ENCODE measurements around the gene CTIF. TPM values are rescaled to one million over a fixed set of nuclear protein-coding genes. Genes with fewer than 3 reads are reported as not detected.

The CTIF gene
- total RNA-seq, 1 experiment from 2014 or later, result 20.6 TPM

DNA sequence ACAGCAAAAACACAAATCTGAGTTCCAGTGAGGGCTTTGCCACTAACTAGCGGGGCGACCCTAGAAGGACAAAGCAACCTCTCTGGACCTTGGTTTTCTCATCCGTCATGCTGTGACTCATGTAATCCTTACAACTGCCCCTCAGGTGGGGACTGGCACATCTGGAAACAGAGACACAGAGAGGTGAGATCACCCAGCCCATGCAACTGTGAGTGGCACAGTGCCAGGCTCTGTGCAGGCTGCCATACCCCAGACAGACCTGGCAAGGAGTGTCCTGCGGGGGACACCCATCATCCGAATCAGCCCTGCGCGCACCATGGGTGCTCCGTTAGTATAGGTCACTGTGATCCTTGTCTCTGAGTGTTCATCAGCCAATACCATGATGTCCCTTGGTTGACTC is 213.6 kb downstream of the CTIF start:
- Histone ChIP-seq H3K4me3 (no peak overlapping the region), H3K27me3 (no peaks in the 10 kb centered on the region), H3K36me3 (no peaks in the 10 kb centered on the region), H3K9me3 (no peaks in the 10 kb centered on the region)
- no peak for DNase-seq

DNA sequence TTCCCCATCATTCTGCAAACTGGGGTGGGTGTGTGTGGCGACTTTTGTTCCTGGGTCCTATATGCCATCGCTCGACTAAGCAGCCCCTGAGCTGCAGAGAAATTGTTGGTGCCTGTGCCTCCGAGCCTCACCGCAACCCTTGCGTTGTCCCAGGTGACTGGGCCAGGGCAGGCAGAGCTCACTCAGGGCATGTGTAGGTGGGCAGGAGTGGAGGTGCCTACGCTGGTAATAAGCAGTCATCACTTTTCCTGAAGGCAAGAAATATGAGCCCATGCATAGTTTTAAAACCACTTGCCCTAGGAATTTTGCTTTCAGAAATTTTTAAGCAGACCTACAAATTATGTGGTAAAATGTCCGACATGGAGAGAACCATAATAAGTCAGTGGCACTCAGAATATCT is 214.1 kb downstream of the CTIF start:
- Histone ChIP-seq H3K4me3 (no peak overlapping the region), H3K36me3 (no peaks in the 10 kb centered on the region; the same call in 1 of the 2 replicates), H3K27me3 (no peaks in the 10 kb centered on the region), H3K9me3 (no peaks in the 10 kb centered on the region)
- no peak for DNase-seq

DNA sequence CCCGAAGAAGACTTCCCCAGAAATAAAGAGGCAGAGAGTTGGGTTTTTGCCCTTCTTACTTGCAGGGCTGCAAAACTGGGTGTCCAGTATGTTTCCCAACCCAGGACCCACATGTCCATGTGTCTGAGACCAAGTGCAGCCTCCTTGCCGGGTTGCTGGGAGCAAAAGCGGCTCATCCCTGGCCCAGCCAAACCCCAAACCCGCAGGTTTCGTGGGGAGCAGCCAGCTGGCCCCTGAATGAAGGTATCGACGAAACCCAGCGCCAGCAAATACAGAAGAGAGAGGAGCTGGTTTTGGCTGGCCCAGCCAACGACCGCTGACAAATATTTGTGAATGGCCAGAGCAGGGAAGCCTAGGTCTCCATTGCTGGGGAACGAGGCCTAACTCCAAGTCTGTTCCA is 214.9 kb downstream of the CTIF start:
- Histone ChIP-seq H3K9me3 (no peaks in the 10 kb centered on the region), H3K36me3 (no peaks in the 10 kb centered on the region; the same call in 1 of the 2 replicates), H3K4me3 (no peak overlapping the region), H3K27me3 (no peaks in the 10 kb centered on the region)
- DNase-seq, result no peak

DNA sequence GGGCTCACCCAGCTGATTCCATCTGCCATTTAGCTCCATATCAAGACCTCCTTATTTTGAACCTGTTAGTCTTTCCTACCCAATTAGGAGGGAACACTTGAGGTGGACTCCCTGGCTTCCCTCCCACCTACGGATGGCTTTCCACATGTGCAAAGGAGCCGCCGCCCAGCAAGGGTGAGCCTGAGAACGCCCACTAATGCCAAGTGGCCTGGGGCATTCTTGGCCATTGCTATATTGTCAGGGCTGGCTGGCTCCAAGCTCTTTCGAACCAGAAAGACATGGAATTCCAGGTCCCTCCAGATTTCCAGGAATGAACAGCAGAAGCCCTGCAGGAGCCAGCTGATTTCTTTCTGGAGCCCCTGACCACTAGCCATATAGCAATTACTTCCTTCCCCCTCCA is 215.7 kb downstream of the CTIF start:
- no peaks in the 10 kb centered on the region; the same call in 1 of the 2 replicates for H3K36me3 ChIP-seq
- DNase-seq, result no peak
- no peaks in the 10 kb centered on the region for H3K9me3 ChIP-seq
- no peaks in the 10 kb centered on the region for H3K27me3 ChIP-seq
- H3K4me3 ChIP-seq, result no peak overlapping the region

DNA sequence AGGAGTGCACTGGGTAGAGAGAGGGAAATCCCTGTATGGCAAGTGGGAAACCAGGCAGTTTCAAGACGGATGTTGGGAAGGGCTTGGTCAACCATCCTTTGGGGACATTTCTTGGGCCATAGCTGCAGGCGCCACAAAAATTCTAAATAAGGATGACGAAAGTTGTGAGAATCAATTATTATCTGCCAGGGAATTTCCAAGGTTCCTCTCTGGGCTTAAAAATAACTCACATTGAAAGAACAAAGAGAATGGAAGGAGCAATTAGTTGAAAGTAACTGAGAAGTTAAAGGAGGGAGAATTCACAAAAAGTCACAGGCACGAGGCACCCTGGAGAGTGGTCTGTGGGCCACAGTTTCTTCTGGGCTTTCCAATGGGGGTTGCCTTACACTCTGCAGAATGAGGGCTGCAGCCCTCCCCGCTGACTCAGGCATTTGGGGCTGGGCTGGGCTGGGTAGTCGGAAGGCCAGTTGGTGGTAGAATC is 216.2 kb downstream of the CTIF start:
- no peak for DNase-seq
- Histone ChIP-seq H3K27me3 (no peaks in the 10 kb centered on the region), H3K4me3 (no peak overlapping the region), H3K36me3 (no peaks in the 10 kb centered on the region; the same call in 1 of the 2 replicates), H3K9me3 (no peaks in the 10 kb centered on the region)

DNA sequence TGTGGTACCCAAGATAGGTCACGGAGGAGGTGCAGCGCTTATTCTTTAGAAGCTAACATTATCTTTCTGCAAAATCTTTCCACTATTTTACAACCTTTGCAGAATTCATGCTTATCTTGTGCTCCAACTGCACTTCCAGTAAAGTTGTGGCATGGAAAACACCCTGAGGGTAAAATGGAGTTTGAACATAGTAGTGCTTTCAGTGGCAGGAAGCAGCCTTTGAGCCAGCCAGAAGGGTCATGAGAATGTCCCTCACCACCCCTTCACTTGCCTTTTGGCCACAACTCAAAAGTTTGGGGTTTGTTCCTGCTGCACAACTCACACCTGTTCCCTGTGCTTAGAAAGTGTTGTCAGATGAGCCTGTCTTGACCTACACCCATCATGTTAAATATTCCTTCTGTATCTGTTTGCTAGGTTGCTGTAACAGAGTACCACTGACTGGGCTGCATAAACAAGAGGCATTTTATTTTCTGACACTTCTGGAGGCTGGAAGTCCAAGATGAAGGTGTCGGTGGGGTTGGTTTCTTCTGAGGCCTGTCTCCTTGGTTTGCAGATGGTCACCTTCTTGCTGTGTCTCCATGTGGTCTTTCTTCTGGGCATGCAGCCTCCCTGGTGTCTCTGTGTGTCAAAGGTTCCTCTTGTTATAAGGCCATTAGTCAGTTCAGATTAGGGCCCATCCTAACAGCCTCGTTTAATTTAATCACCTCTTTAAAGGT is 217.8 kb downstream of the CTIF start:
- Histone ChIP-seq H3K9me3 (no peaks in the 10 kb centered on the region), H3K4me3 (no peak overlapping the region), H3K27me3 (no peaks in the 10 kb centered on the region), H3K36me3 (peaks cover 2% of the 10 kb centered on the region; the same call in 1 of the 2 replicates)
- DNase-seq, result no peak

DNA sequence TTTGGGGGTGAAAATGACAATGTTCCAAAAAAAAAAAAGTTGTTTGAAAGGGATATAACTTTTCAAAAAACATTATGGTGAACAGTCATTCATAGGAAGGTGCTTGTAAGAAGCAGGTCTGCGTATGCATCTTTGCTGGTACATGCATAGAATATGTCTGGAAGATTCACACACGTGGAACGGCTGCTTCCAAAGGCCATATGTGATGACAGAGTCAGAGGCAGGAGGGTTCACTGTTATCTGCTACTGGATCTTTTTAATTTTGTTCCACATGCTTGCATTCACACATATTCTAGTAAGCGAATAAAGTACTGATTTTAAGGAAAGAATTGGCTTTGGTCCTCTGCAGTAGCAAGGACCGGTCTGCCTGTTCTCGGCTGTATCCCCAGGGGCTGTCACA is 218.5 kb downstream of the CTIF start:
- Histone ChIP-seq H3K9me3 (no peaks in the 10 kb centered on the region), H3K36me3 (peaks cover 3% of the 10 kb centered on the region; the same call in 1 of the 2 replicates), H3K4me3 (no peak overlapping the region), H3K27me3 (no peaks in the 10 kb centered on the region)
- no peak for DNase-seq

DNA sequence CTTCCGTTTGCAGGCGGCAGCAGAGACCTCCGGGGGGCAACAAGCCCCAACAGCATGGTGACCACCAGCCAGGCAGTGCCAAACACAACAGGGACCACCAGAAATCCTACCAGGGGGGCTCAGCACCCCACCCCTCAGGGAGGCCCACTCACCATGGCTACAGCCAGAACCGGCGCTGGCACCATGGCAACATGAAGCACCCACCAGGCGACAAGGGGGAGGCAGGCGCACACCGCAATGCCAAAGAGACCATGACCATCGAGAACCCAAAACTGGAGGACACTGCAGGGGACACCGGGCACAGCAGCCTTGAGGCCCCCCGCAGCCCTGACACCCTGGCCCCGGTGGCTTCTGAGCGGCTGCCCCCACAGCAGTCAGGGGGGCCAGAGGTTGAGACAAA is 219.1 kb downstream of the CTIF start:
- no peaks in the 10 kb centered on the region for H3K27me3 ChIP-seq
- H3K36me3 ChIP-seq, result peaks cover 3% of the 10 kb centered on the region; the same call in 1 of the 2 replicates
- no peaks in the 10 kb centered on the region for H3K9me3 ChIP-seq
- DNase-seq, result no peak
- no peak overlapping the region for H3K4me3 ChIP-seq

DNA sequence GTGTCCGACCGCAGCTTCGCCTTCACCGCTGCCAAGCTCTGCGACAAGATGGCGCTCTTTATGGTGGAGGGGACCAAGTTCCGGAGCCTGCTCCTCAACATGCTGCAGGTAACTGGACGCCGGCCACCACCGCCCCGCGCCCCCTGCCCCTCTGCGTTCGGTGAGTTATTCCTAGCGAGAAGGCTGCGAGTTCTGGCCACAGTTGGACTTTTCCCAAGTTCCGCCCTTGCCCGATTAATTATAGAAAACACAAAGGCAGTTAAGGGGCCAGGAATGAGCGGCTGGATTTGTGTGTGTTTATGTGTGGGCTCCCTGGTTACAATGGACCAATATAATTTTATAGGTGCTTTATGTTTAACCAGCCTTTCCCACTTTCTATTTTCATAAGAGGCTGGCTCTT is 222.8 kb downstream of the CTIF start:
- H3K9me3 ChIP-seq, result no peaks in the 10 kb centered on the region
- no peak for DNase-seq
- H3K4me3 ChIP-seq, result no peak overlapping the region
- H3K36me3 ChIP-seq, result peaks cover 3% of the 10 kb centered on the region
- H3K27me3 ChIP-seq, result no peaks in the 10 kb centered on the region

DNA sequence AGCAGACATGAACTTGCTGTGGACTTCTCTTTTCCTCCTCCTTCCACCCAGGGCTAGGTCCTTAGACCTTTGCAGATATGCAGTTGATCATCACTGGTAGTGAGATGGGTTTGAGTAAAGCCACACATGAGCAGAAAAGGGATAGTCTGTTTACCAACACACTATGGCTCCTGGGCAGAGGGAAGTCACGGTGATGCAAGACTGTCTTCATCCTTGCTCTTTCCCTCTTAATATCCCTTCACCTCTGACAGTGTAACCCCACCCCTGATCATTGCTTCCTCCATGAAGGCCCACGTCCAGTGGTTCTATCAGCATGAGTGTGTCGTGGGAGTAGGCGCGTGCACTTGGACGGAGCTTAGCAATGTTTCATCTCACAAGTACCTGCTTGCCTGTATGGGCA is 223.2 kb downstream of the CTIF start:
- peaks cover 3% of the 10 kb centered on the region for H3K36me3 ChIP-seq
- H3K27me3 ChIP-seq, result no peaks in the 10 kb centered on the region
- DNase-seq, result no peak
- no peaks in the 10 kb centered on the region for H3K9me3 ChIP-seq
- no peak overlapping the region for H3K4me3 ChIP-seq

DNA sequence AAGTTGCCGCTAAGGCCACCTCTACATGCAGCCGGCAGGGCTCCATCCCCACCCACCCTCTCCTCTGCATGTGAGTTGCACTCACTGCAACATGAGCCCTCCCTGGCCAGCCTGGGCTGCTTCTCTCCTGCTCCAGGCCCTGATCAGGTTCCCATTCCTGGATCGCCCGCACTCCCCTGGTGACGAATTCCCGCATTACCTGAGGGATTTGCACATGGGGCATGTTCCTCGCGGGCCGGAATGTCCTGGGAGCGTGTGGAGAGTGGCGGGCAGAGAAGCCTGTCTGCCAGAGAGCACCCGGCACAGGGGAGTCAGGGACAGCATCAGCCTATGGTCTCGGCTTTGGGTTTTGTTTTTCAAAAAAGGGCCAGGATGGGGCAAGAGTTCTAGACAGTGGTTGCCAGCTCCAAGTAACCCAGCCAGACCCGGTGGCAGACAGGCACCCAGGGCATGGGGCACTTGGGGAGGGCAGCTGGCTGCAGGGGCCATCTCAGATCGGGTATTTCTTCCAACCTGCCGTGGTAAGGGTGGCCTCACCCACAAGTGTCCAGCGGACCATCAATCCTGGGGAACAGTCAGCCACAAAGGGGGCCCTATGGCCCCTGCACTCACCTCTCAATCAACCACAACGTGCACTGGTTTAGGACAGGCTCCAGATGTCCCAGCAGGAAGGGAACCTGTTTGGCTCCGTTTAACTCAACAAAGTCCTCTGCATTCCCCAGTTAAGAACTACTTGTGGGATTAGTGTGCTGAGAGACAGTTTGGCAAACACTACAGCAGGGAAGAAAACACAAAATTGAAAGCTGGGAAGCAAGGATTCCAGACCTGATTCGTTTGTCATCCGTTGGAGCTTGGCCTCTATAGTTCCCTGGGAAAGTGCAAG is 224.2 kb downstream of the CTIF start:
- DNase-seq, result no peak
- no peaks in the 10 kb centered on the region for H3K27me3 ChIP-seq
- H3K4me3 ChIP-seq, result no peak overlapping the region
- H3K36me3 ChIP-seq, result peaks cover 3% of the 10 kb centered on the region
- no peaks in the 10 kb centered on the region for H3K9me3 ChIP-seq

DNA sequence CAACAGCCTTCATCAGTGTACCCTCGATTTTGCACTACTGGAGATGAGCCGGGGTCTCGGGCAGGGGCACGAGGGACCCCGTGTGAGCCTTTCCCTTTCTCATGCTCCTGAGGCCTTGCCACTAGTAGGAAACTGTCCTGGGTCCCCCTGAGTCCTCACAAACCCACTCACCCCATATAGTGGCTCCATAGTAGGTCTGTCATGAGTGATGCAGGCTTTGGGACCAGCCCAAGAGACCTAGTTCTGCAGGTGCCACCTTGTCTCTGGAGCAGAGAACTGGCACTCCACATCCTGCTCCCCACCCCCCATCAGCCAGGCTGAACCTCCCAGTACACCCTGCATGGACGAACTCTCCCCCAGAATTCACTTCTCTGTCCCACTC is 224.9 kb downstream of the CTIF start:
- Histone ChIP-seq H3K9me3 (no peaks in the 10 kb centered on the region), H3K36me3 (peaks cover 3% of the 10 kb centered on the region), H3K27me3 (no peaks in the 10 kb centered on the region), H3K4me3 (no peak overlapping the region)
- DNase-seq, result no peak

DNA sequence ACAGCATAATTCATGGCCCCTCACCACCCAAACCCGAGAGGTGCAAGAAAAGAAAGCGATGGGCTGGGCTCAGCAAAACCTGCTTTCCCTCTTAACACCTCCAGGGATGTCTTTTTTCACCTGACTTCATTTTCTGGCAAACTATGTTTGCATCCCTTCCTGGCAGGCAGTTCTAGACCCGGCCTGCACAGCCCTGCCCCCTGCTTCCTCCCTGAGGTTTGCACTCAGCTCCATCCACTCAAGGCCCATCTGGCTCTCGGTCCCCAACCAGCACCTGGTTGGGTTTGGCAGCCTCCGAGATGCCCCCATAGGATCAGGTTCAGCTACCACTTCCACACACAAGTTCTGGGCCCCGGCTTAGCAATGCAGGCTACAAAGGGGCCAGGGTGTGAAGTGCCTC is 226.2 kb downstream of the CTIF start:
- no peak for DNase-seq
- H3K36me3 ChIP-seq, result peaks cover 3% of the 10 kb centered on the region
- H3K27me3 ChIP-seq, result no peaks in the 10 kb centered on the region
- H3K9me3 ChIP-seq, result no peaks in the 10 kb centered on the region
- H3K4me3 ChIP-seq, result no peak overlapping the region

DNA sequence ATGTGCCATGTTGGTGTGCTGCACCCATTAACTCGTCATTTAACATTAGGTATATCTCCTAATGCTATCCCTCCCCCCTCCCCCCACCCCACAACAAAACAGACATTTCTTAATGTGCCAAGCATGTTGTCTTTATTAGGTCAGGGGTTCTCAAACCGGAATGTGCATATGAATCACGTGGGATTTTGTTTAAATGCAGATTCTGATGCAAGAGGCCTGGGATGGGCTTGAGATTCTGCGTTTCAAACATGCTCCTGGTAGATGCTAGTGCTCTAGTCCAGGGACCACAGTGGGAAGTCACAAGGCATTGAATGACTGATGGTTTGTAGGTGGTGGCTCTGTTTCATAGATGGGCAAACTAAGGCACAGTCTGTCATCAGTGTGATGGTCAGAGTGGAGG is 227.2 kb downstream of the CTIF start:
- Histone ChIP-seq H3K36me3 (peaks cover 3% of the 10 kb centered on the region), H3K4me3 (no peak overlapping the region), H3K27me3 (no peaks in the 10 kb centered on the region)

DNA sequence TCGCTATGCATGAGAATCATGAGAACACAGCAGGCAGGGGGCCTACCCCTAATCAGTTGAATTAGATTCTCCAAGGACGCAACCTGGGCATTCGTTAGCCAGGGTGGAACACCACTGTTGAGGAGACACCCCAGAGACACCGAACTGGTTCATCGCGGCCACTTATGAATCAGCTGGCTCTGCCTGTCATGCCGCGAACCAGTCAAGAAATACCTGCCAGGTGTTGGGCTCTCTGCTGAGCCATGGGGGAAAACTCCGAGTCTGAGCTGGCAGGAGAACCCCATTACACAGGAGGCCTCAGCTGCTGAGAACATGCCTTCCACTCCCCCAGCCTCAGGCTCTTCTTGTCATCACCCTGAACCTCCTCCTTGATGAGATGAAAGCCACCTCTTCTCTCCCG is 227.7 kb downstream of the CTIF start:
- DNase-seq, result no peak
- Histone ChIP-seq H3K27me3 (no peaks in the 10 kb centered on the region), H3K36me3 (peaks cover 3% of the 10 kb centered on the region), H3K9me3 (no peaks in the 10 kb centered on the region), H3K4me3 (no peak overlapping the region)

More for the DNA sequence above, 227.2 kb downstream of the CTIF start:
- no peaks in the 10 kb centered on the region for H3K9me3 ChIP-seq
- no peak for DNase-seq

DNA sequence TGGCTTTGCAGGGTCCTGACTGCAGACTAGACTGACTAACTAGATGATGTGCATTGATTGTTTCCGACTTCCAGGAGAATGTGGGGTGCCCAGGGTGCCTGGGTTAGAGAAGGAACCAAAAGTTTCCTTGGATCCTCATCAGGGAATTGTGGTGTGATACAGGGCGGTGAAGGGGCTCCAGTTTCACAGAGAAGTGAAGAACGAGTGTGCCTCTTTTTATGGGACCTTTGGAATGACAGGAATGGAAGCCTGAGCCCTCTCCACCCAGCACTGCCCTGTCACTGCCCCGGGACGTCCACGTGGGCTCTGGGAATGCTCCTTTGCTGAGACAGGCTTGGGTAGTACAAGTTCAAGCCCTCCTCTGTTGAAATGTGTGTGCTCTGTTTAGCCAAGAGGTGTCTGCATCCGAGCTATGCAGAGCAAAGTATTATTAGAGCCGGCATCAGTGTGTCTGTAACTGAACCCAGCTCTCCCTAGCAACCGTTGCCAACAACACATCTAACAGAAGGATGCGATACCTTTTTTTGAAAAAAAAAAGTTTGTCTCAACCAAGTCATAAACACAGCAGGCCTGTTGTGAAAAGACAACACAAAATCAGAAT is 228.4 kb downstream of the CTIF start:
- Histone ChIP-seq H3K36me3 (no peaks in the 10 kb centered on the region; the same call in none of the 2 replicates), H3K27me3 (no peaks in the 10 kb centered on the region), H3K9me3 (no peaks in the 10 kb centered on the region), H3K4me3 (no peak overlapping the region)
- no peak for DNase-seq

DNA sequence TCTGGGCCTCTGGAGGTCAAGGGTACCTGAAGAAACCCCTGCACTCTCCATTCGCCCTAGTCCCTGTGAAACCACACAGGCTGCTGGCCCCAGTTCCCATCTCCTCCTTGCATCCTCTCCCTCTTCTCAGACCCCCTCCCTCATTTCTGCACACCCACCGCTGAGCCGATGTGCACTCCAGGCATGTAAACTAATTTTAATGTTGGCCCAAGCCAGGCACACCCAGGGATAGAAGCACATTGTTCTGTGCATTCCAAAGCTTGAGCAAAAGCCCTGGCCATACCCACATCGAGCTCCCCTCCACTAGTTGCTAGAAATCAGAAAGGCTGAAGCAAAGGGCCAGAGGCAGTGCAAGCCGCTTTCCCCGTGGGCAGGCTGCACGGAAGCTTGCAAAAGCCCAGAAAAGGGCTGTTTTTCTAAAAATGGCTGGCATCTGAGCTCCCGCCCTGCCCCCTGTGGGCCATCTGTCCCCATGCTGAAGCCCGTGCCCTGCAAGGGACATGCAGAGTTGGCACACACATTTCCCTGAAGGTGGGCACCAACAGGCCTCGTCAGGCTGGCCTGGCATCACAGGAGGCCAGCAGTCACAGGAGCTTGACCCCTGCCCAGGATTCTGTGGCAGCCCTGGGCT is 230.3 kb downstream of the CTIF start:
- Histone ChIP-seq H3K4me3 (no peak overlapping the region), H3K36me3 (peaks cover 2% of the 10 kb centered on the region; the same call in 1 of the 2 replicates), H3K9me3 (no peaks in the 10 kb centered on the region), H3K27me3 (no peaks in the 10 kb centered on the region)
- DNase-seq, result no peak
